ENCODE data around the gene EPB41L2. TPM values are rescaled to one million over a fixed set of nuclear protein-coding genes. Genes with fewer than 3 reads are reported as not detected.

Gene EPB41L2
- total and polyA plus RNA-seq, 2 donors from 2014 or later: 19.6 to 111 TPM

- Histone ChIP-seq H3K4me3 (ENCODE audit: low read length in 3 of 3) (no peak overlapping the region), H3K27me3 (ENCODE audit: control insufficient read depth, insufficient read depth, low read length) (no peaks in the 10 kb centered on the region), H3K9me3 (ENCODE audit: control insufficient read depth in 2 of 3, insufficient read depth in 1 of 3, low read length in 3 of 3) (no peaks in the 10 kb centered on the region), H3K4me1 (ENCODE audit: control insufficient read depth in 2 of 3, insufficient read depth in 2 of 3, low read depth in 1 of 3, low read length in 3 of 3) (peaks cover 0 to 8% (median 0%) of the 10 kb centered on the region in 3 donors), H3K9ac (ENCODE audit: low read length in 3 of 3) (no peak overlapping the region), H3K27ac (ENCODE audit: low read depth in 2 of 2, low read length in 2 of 2) (no peak overlapping the region), H3K36me3 (ENCODE audit: control insufficient read depth in 2 of 3, insufficient read depth in 3 of 3, low read length in 3 of 3) (no peaks in the 10 kb centered on the region)
- TF ChIP-seq, protein P1, sequence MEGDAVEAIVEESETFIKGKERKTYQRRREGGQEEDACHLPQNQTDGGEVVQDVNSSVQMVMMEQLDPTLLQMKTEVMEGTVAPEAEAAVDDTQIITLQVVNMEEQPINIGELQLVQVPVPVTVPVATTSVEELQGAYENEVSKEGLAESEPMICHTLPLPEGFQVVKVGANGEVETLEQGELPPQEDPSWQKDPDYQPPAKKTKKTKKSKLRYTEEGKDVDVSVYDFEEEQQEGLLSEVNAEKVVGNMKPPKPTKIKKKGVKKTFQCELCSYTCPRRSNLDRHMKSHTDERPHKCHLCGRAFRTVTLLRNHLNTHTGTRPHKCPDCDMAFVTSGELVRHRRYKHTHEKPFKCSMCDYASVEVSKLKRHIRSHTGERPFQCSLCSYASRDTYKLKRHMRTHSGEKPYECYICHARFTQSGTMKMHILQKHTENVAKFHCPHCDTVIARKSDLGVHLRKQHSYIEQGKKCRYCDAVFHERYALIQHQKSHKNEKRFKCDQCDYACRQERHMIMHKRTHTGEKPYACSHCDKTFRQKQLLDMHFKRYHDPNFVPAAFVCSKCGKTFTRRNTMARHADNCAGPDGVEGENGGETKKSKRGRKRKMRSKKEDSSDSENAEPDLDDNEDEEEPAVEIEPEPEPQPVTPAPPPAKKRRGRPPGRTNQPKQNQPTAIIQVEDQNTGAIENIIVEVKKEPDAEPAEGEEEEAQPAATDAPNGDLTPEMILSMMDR (IDR thresholded peaks at IDR 0.05; ENCODE audit: borderline replicate concordance, extremely low read depth, insufficient read depth): no peak
- DNase-seq: no peak
- no peak for FAIRE-seq
- intact Hi-C loops (cut with DNase I): no loop called here
Measured at GRCh38 chr6:131065824-131066171, 2.8 kb upstream of the EPB41L2 start.

DNA sequence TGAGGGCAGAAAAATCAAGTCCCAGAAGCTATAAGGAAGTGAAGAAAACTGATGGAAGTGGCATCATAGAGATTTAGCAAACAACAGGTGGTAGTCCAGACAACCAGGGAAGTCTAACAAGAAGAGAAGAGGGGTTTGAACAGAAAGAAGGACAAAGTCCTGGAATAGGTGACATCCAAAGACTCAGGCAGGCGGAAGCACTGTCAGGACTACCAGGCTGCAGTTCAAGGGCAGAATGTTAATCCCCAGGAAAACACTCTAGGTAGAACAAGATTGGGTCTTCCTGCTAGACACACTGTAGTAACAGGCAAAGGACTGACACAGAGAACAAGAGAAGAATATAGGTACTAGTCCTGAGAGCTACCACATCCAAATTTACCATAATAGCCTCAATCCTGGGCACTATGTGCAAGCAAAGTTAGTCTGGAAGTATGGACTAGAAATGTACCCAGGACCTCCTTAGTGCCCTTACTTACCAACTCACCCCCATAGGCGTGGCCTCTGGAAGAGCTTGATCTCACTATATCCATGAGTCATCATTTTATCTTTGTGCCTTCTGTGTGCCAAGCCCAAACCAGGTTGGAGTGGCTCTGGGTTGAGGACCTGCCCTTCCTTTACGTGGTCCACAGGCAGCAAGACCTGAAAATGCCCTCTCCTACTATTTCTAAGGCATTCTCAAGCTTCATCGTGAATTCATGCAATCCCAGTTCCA, 2.2 kb upstream of the EPB41L2 start:
- FAIRE-seq: no peak
- intact Hi-C loops (cut with DNase I): no loop called here

DNA sequence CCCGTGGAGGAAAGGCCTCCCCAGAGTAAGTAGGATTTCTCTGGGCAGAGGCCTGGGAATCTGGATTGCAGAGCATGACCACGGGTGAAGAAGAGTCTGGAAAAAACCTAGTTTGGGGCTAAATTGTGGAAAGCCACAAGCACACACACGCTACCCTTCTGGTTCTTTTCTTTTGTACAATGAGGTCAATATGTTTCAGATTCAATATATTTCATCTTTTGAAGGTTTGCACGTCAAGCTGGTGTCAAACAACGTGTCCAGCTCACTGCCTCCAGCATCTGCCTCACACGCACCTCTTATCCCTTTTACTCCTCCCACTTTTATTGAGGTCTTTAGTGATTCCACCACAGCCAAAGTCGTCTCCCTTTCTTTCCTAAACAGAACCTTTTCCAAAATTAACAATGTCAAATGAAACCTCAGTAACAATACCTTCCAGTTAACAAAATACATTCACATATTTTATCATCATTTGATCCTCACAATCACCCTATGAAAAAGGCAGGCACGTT, 773 bp upstream of the EPB41L2 start:
- peak overlapping the region; percentile 76 to 89 for H3K27ac ChIP-seq (ENCODE audit: low read depth in 2 of 2, low read length in 2 of 2)
- intact Hi-C loops (cut with DNase I): no loop called here
- FAIRE-seq (no peak), DNase-seq (no peak)
- H3K36me3 ChIP-seq (ENCODE audit: control insufficient read depth in 2 of 3, insufficient read depth in 3 of 3, low read length in 3 of 3): no peaks in the 10 kb centered on the region
- peaks cover 0 to 8% (median 0%) of the 10 kb centered on the region in 3 donors for H3K4me1 ChIP-seq (ENCODE audit: control insufficient read depth in 2 of 3, insufficient read depth in 2 of 3, low read depth in 1 of 3, low read length in 3 of 3)
- H3K9ac ChIP-seq (ENCODE audit: low read length in 3 of 3): peak overlapping the region; percentile 54 to 80 (median 60)
- H3K4me3 ChIP-seq (ENCODE audit: low read length in 3 of 3): peak overlapping the region; percentile 71 to 83 (median 74)
- no peaks in the 10 kb centered on the region for H3K27me3 ChIP-seq (ENCODE audit: control insufficient read depth, insufficient read depth, low read length)
- no peaks in the 10 kb centered on the region for H3K9me3 ChIP-seq (ENCODE audit: control insufficient read depth in 2 of 3, insufficient read depth in 1 of 3, low read length in 3 of 3)
- TF ChIP-seq, protein P1 (IDR thresholded peaks at IDR 0.05; ENCODE audit: borderline replicate concordance, extremely low read depth, insufficient read depth): no peak

More for the DNA sequence above, 2.2 kb upstream of the EPB41L2 start:
- H3K4me1 ChIP-seq (ENCODE audit: control insufficient read depth in 2 of 3, insufficient read depth in 2 of 3, low read depth in 1 of 3, low read length in 3 of 3): peaks cover 0 to 8% (median 0%) of the 10 kb centered on the region in 3 donors
- H3K36me3 ChIP-seq (ENCODE audit: control insufficient read depth in 2 of 3, insufficient read depth in 3 of 3, low read length in 3 of 3): no peaks in the 10 kb centered on the region
- no peaks in the 10 kb centered on the region for H3K9me3 ChIP-seq (ENCODE audit: control insufficient read depth in 2 of 3, insufficient read depth in 1 of 3, low read length in 3 of 3)
- no peak overlapping the region for H3K4me3 ChIP-seq (ENCODE audit: low read length in 3 of 3)
- DNase-seq: no peak
- H3K9ac ChIP-seq (ENCODE audit: low read length in 3 of 3): no peak overlapping the region
- no peaks in the 10 kb centered on the region for H3K27me3 ChIP-seq (ENCODE audit: control insufficient read depth, insufficient read depth, low read length)
- no peak overlapping the region for H3K27ac ChIP-seq (ENCODE audit: low read depth in 2 of 2, low read length in 2 of 2)
- TF ChIP-seq, protein P1 (IDR thresholded peaks at IDR 0.05; ENCODE audit: borderline replicate concordance, extremely low read depth, insufficient read depth): no peak

Data from kidney (tissue), 14 donors.